Measurements from ENCODE around the gene INO80B. TPM values are rescaled to one million over a fixed set of nuclear protein-coding genes. Genes with fewer than 3 reads are reported as not detected.
"Not testable (repeated sequence)": the region's sequence is repeated elsewhere in the genome, so short reads cannot be mapped to it uniquely, and the experiment has no call there.

Gene INO80B
- total RNA-seq, 1 experiment from 2014 or later, result 42.1 TPM

- BruUV-seq (replicated peaks), result no TSS peak
- peak; percentile 26 for DNase-seq
- peaks cover 3% of the 10 kb centered on the region for H3K27me3 Mint-ChIP-seq (ENCODE audit: unreplicated experiment)
- CTCF ChIA-PET, result interaction anchor here (0.9 to 1.3 kb wide), 3 partner anchors 18 to 43 kb away, joined by 4 to 5 read pairs (median 4); partner anchors contain the start of genes C2orf81, CCDC142, MOGS and TTC31
- no peaks in the 10 kb centered on the region for H3K9me3 Mint-ChIP-seq (ENCODE audit: low read depth, unreplicated experiment)
- intact Hi-C loops (cut with micrococcal nuclease; ENCODE audit: unreplicated experiment), result loop anchor here (2.0 kb wide), 1 partner anchor 15 kb away; the partner anchor contains the start of gene INO80B
- no peak for TF ChIP-seq CTCF (IDR thresholded peaks at IDR 0.05; ENCODE audit: unreplicated experiment)
- H3K4me3 Mint-ChIP-seq (ENCODE audit: low read depth, unreplicated experiment), result peak overlapping the region; percentile 97
- H3K27ac Mint-ChIP-seq (ENCODE audit: unreplicated experiment), result peak overlapping the region; percentile 100
- peaks cover 43% of the 10 kb centered on the region for H3K4me1 Mint-ChIP-seq (ENCODE audit: low read depth, unreplicated experiment)
- peaks cover 38% of the 10 kb centered on the region for H3K36me3 Mint-ChIP-seq (ENCODE audit: insufficient read depth, unreplicated experiment)
Observed at GRCh38 chr2:74439803-74440377, 15.0 kb upstream of the INO80B start.

GRCh38 chr2:74440378-74441169, 14.3 kb upstream of the INO80B start:
- Mint-ChIP-seq H3K9me3 (ENCODE audit: low read depth, unreplicated experiment) (no peaks in the 10 kb centered on the region), H3K27ac (ENCODE audit: unreplicated experiment) (peak overlapping the region; percentile 100), H3K27me3 (ENCODE audit: unreplicated experiment) (peaks cover 10% of the 10 kb centered on the region), H3K4me1 (ENCODE audit: low read depth, unreplicated experiment) (peaks cover 47% of the 10 kb centered on the region), H3K4me3 (ENCODE audit: low read depth, unreplicated experiment) (peak overlapping the region; percentile 97), H3K36me3 (ENCODE audit: insufficient read depth, unreplicated experiment) (peaks cover 38% of the 10 kb centered on the region)
- TSS peak; percentile 43 for BruUV-seq (replicated peaks)
- DNase-seq, result peak; percentile 92
- CTCF ChIA-PET, result interaction anchor here (0.9 to 1.3 kb wide), 3 partner anchors 19 to 42 kb away, joined by 4 to 5 read pairs (median 4); partner anchors contain the start of genes C2orf81, CCDC142, MOGS and TTC31
- TF ChIP-seq CTCF (IDR thresholded peaks at IDR 0.05; ENCODE audit: unreplicated experiment), result no peak
- intact Hi-C loops (cut with micrococcal nuclease; ENCODE audit: unreplicated experiment), result loop anchor here (1.0 to 2.0 kb wide), 2 partner anchors 14 to 43 kb away; partner anchors contain the start of genes INO80B and TTC31

GRCh38 chr2:74441170-74441689, 13.7 kb upstream of the INO80B start:
- Mint-ChIP-seq H3K4me3 (ENCODE audit: low read depth, unreplicated experiment) (peak overlapping the region; percentile 97), H3K27me3 (ENCODE audit: unreplicated experiment) (peaks cover 12% of the 10 kb centered on the region), H3K36me3 (ENCODE audit: insufficient read depth, unreplicated experiment) (peaks cover 38% of the 10 kb centered on the region), H3K4me1 (ENCODE audit: low read depth, unreplicated experiment) (peaks cover 47% of the 10 kb centered on the region), H3K9me3 (ENCODE audit: low read depth, unreplicated experiment) (no peaks in the 10 kb centered on the region), H3K27ac (ENCODE audit: unreplicated experiment) (peak overlapping the region; percentile 100)
- no peak for TF ChIP-seq CTCF (IDR thresholded peaks at IDR 0.05; ENCODE audit: unreplicated experiment)
- DNase-seq, result no peak
- intact Hi-C loops (cut with micrococcal nuclease; ENCODE audit: unreplicated experiment), result loop anchor here (1.0 to 2.0 kb wide), 2 partner anchors 14 to 42 kb away; partner anchors contain the start of genes INO80B and TTC31
- CTCF ChIA-PET, result no interaction called here
- no TSS peak for BruUV-seq (replicated peaks)

DNA sequence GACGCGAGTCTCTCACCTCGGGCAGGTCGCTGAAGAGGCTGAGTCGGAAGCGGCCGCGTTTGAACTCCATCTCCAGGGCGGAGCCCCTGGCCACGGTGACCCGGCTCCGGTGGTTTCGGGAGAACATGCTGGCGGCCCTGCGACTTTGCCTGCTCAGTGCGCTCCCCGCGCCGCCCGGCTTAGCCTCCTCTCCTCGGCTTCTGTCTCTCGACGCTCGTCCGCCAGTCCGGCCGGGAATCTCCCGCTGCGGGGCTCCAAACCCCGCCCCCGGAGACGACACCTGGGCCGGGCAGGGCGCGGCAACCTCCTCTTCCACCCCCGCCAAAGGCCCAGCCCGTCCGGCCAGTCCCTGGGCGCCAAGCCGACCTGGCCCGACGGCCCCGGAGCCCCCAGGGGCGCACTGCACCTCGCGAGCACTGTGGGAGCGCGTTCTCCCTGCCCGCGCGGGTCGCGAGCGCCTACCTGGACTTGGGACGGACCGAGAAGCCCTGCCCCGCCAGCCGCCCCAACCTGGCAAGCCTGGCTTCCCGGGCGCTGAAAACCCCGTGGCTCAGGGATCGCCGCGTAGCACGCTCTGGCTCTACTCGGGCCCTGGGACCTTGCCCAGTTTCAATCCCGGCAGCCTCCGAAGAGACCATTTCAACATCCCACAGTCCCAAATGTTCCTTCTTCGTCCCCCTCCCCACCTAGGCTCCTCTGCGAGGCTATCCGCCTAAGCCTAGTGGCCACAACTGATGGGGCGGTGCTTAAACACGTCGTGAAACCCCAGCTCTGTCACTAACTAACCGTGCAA, 13.0 kb upstream of the INO80B start, which contains the start of gene RTKN:
TSS of gene RTKN (minus strand) at position 248 of the 793 bp plus-strand sequence. CDS start at position 127, 121 bp downstream.
- Mint-ChIP-seq H3K27me3 (ENCODE audit: unreplicated experiment) (peaks cover 12% of the 10 kb centered on the region), H3K27ac (ENCODE audit: unreplicated experiment) (peak within 1 kb of the TSS; percentile 100), H3K4me1 (ENCODE audit: low read depth, unreplicated experiment) (peaks cover 47% of the 10 kb centered on the region), H3K4me3 (ENCODE audit: low read depth, unreplicated experiment) (peak within 1 kb of the TSS; percentile 97), H3K9me3 (ENCODE audit: low read depth, unreplicated experiment) (no peaks in the 10 kb centered on the region), H3K36me3 (ENCODE audit: insufficient read depth, unreplicated experiment) (peaks cover 38% of the 10 kb centered on the region)
- DNase-seq, result peak; percentile 89
- TF ChIP-seq CTCF (IDR thresholded peaks at IDR 0.05; ENCODE audit: unreplicated experiment), result no peak
- CTCF ChIA-PET, result interaction anchor here (0.9 to 1.1 kb wide), 5 partner anchors 13 to 42 kb away, joined by 3 to 8 read pairs (median 5); partner anchors contain the start of genes C2orf81, INO80B, WBP1 and WDR54
- BruUV-seq (replicated peaks), result TSS peak; percentile 65
- intact Hi-C loops (cut with micrococcal nuclease; ENCODE audit: unreplicated experiment), result loop anchor here (1.0 to 2.0 kb wide), 2 partner anchors 13 to 41 kb away; partner anchors contain the start of genes INO80B and TTC31

GRCh38 chr2:74442483-74443297, 12.2 kb upstream of the INO80B start:
- Mint-ChIP-seq H3K4me1 (ENCODE audit: low read depth, unreplicated experiment) (peaks cover 47% of the 10 kb centered on the region), H3K27ac (ENCODE audit: unreplicated experiment) (peak overlapping the region; percentile 100), H3K4me3 (ENCODE audit: low read depth, unreplicated experiment) (peak overlapping the region; percentile 97), H3K36me3 (ENCODE audit: insufficient read depth, unreplicated experiment) (peaks cover 38% of the 10 kb centered on the region), H3K27me3 (ENCODE audit: unreplicated experiment) (peaks cover 12% of the 10 kb centered on the region)
- intact Hi-C loops (cut with micrococcal nuclease; ENCODE audit: unreplicated experiment); H3K9me3 Mint-ChIP-seq (ENCODE audit: low read depth, unreplicated experiment); DNase-seq; BruUV-seq (replicated peaks): not testable (repeated sequence)
- CTCF ChIA-PET, result interaction anchor here (0.9 to 1.1 kb wide), 5 partner anchors 12 to 43 kb away, joined by 3 to 8 read pairs (median 5); partner anchors contain the start of genes C2orf81, INO80B, WBP1 and WDR54

Measured in Calu3 (cell line).